G401 (cell line): ENCODE data around the gene CYS1. TPM values are rescaled to one million over a fixed set of nuclear protein-coding genes. Genes with fewer than 3 reads are reported as not detected.
"Not testable (repeated sequence)": the region's sequence is repeated elsewhere in the genome, so short reads cannot be mapped to it uniquely, and the experiment has no call there.

Experiments
- DNase-seq: peaks from one replicate; pipeline ENCODE4 v3.0.0-alpha.2; 2015; ENCODE audit warnings: low spot score
- in situ Hi-C: cut with HindIII; loops from 2 replicates; pipeline ENCODE4 v1.10.0; 2016; ENCODE audit warnings: low sequenced_read_pairs, mixed read lengths
- total RNA-seq: library from RNA; depleted of rRNA; stranded (reverse); fragments of >200 nt; shearing (Covaris generic); gene quantifications from 2 replicates; pipeline ENCODE4 v1.2.3, GENCODE V29; 2014

Gene CYS1
- total RNA-seq, 1 experiment from 2014 or later, result 11.2 TPM

- peak; percentile 73 for DNase-seq
- in situ Hi-C loops, result no loop called here
These were observed 17.3 kb upstream of the CYS1 start for GRCh38 chr2:10097352-10098148.

GRCh38 chr2:10096641-10097040, 16.4 kb upstream of the CYS1 start:
- DNase-seq, result no peak

GRCh38 chr2:10095175-10095574, 15.0 kb upstream of the CYS1 start:
- DNase-seq, result no peak
- in situ Hi-C loops, result no loop called here

More at GRCh38 chr2:10096641-10097040, 16.4 kb upstream of the CYS1 start:
- in situ Hi-C loops, result no loop called here

- peak; percentile 81 for DNase-seq
These were observed 14.1 kb upstream of the CYS1 start for GRCh38 chr2:10094271-10094814.

GRCh38 chr2:10091889-10092244, 11.7 kb upstream of the CYS1 start:
- in situ Hi-C loops, DNase-seq: not testable (repeated sequence)

More at GRCh38 chr2:10094271-10094814, 14.1 kb upstream of the CYS1 start:
- in situ Hi-C loops, result no loop called here

GRCh38 chr2:10091182-10091888, 11.1 kb upstream of the CYS1 start:
- in situ Hi-C loops, result no loop called here
- no peak for DNase-seq

- no peak for DNase-seq
- in situ Hi-C loops, result no loop called here
These were observed 9.5 kb upstream of the CYS1 start for GRCh38 chr2:10089565-10090190.

- no peak for DNase-seq
- in situ Hi-C loops, result no loop called here
These were observed 7.1 kb upstream of the CYS1 start for GRCh38 chr2:10087360-10087759.

GRCh38 chr2:10086950-10087349, 6.7 kb upstream of the CYS1 start:
- DNase-seq, result no peak
- in situ Hi-C loops, result no loop called here

GRCh38 chr2:10085668-10086059, 5.5 kb upstream of the CYS1 start:
- in situ Hi-C loops, result no loop called here

GRCh38 chr2:10085043-10085667, 4.9 kb upstream of the CYS1 start:
- DNase-seq, result no peak
- in situ Hi-C loops, result no loop called here

More at GRCh38 chr2:10085668-10086059, 5.5 kb upstream of the CYS1 start:
- DNase-seq, result no peak

- DNase-seq, result peak; percentile 64
- in situ Hi-C loops, result no loop called here
These were observed 4.1 kb upstream of the CYS1 start for GRCh38 chr2:10084223-10084865.

GRCh38 chr2:10083692-10084211, 3.5 kb upstream of the CYS1 start:
- in situ Hi-C loops, result no loop called here
- no peak for DNase-seq

GRCh38 chr2:10083046-10083445, 2.8 kb upstream of the CYS1 start:
- DNase-seq, result no peak
- in situ Hi-C loops, result no loop called here

- in situ Hi-C loops, result no loop called here
These were observed 509 bp upstream of the CYS1 start for GRCh38 chr2:10080536-10081304.

GRCh38 chr2:10079266-10079869, 843 bp downstream of the CYS1 start:
- in situ Hi-C loops, result no loop called here
- DNase-seq, result no peak

More at GRCh38 chr2:10080536-10081304, 509 bp upstream of the CYS1 start:
- DNase-seq, result no peak

- in situ Hi-C loops, result no loop called here
- peak; percentile 84 for DNase-seq
These were observed 1.4 kb downstream of the CYS1 start for GRCh38 chr2:10078704-10079265.
